Vagina (tissue), 2 donors: Measurements from ENCODE around the gene DSCAML1.

Experiments used
- POLR2A ChIP-seq, 2 donors: fragments of 450-650 bp; IDR thresholded peaks; one replicate each; pipeline ENCODE4 v1.6.1; 2017; ENCODE audit warnings: antibody characterized with exemption in 2 of 2, mild to moderate bottlenecking in 2 of 2, moderate library complexity in 2 of 2
- TF ChIP-seq, protein P1 (sequence below), 3 experiments: fragments of 450-650 bp in 2 of 3; fragments of 200-600 bp in 1 of 3; sonication (generic) in 1 of 3; IDR thresholded peaks; one replicate each; pipeline ENCODE4 v1.5.1; 2017 to 2019; ENCODE audit warnings: antibody characterized with exemption in 3 of 3, mild to moderate bottlenecking in 2 of 3, moderate library complexity in 2 of 3

DNA sequence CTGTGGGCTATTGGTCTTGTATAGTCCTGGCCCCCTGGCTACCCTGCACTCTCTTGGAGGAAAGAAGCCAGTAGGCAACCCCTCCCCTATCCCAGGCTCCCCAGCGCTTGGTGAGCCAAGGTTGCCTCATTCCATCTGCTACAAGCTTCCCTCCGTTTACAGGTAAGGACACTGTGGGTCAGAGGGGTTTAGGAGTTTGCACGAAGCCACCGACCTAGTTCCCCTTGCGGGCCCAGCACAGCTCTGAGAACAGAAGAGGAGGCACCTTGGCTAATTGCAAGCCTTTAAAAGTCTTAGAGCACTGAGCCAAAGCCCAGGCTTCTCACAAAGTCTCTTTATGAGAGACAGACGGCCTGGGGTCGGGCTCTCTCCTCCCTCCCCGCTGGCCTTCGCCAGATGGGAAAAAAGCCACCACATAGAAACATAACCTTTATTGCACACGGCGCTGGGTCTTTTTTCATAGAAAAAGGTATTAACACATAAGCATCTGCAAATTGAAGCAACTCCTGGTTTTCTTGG lies 369.6 kb downstream of the DSCAML1 start:
- TF ChIP-seq, protein P1, sequence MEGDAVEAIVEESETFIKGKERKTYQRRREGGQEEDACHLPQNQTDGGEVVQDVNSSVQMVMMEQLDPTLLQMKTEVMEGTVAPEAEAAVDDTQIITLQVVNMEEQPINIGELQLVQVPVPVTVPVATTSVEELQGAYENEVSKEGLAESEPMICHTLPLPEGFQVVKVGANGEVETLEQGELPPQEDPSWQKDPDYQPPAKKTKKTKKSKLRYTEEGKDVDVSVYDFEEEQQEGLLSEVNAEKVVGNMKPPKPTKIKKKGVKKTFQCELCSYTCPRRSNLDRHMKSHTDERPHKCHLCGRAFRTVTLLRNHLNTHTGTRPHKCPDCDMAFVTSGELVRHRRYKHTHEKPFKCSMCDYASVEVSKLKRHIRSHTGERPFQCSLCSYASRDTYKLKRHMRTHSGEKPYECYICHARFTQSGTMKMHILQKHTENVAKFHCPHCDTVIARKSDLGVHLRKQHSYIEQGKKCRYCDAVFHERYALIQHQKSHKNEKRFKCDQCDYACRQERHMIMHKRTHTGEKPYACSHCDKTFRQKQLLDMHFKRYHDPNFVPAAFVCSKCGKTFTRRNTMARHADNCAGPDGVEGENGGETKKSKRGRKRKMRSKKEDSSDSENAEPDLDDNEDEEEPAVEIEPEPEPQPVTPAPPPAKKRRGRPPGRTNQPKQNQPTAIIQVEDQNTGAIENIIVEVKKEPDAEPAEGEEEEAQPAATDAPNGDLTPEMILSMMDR (IDR thresholded peaks at IDR 0.05) = no peak
- TF ChIP-seq POLR2A (IDR thresholded peaks at IDR 0.05) = no peak
